Smooth muscle cell (in vitro differentiated cells): ENCODE results near the gene TNFRSF9. TPM values are rescaled to one million over a fixed set of nuclear protein-coding genes. Genes with fewer than 3 reads are reported as not detected.

Source experiments
- DNase-seq: peaks from one replicate; lab custom pipeline; 2025; ENCODE audit not compliant: unreplicated experiment; lab: John Stamatoyannopoulos, UW
- H2AFZ ChIP-seq: fragments of 200-600 bp; sonication (generic); 2 replicates; pipeline ENCODE4 v1.6.0; 2016; ENCODE audit warnings: antibody characterized with exemption, low read depth, mild to moderate bottlenecking
- H3F3A ChIP-seq: fragments of 200-600 bp; sonication (generic); 2 replicates; pipeline ENCODE4 v1.6.0; 2017; ENCODE audit warnings: antibody characterized with exemption, low read depth
- H3K27ac ChIP-seq: fragments of 200-600 bp; sonication (generic); 2 replicates; pipeline ENCODE4 v1.5.1; 2016; ENCODE audit warnings: low read depth, mild to moderate bottlenecking
- H3K27me3 ChIP-seq: fragments of 200-600 bp; sonication (generic); 2 replicates; pipeline ENCODE4 v1.6.1; 2016; ENCODE audit warnings: low read depth, mild to moderate bottlenecking
- H3K36me3 ChIP-seq: fragments of 200-600 bp; sonication (generic); 2 replicates; pipeline ENCODE4 v1.5.1; 2016; ENCODE audit warnings: low read depth
- H3K4me1 ChIP-seq: fragments of 200-600 bp; sonication (generic); 2 replicates; pipeline ENCODE4 v1.5.1; 2016; ENCODE audit warnings: low read depth
- H3K4me2 ChIP-seq: fragments of 200-600 bp; sonication (generic); 2 replicates; pipeline ENCODE4 v1.6.0; 2016; ENCODE audit warnings: mild to moderate bottlenecking
- H3K4me3 ChIP-seq: fragments of 200-600 bp; sonication (generic); 2 replicates; pipeline ENCODE4 v1.5.1; 2016; ENCODE audit warnings: mild to moderate bottlenecking
- H3K79me2 ChIP-seq: fragments of 200-600 bp; sonication (generic); 2 replicates; pipeline ENCODE4 v1.6.0; 2016; ENCODE audit warnings: low read depth, mild to moderate bottlenecking
- H3K9ac ChIP-seq: fragments of 200-600 bp; sonication (generic); 2 replicates; pipeline ENCODE4 v1.6.0; 2016; ENCODE audit warnings: low read depth
- H3K9me3 ChIP-seq: fragments of 200-600 bp; sonication (generic); replicated peaks from 2 replicates; pipeline ENCODE4 v1.5.1; 2016; ENCODE audit warnings: low read depth
- H4K20me1 ChIP-seq: fragments of 200-600 bp; sonication (generic); 2 replicates; pipeline ENCODE4 v1.6.0; 2016; ENCODE audit warnings: low read depth
- CTCF ChIP-seq: fragments of 200-600 bp; sonication (generic); IDR thresholded peaks from 2 replicates; pipeline ENCODE4 v1.5.1; 2017; ENCODE audit warnings: borderline replicate concordance, mild to moderate bottlenecking, antibody characterized with exemption; ENCODE audit not compliant: insufficient read depth, poor library complexity, severe bottlenecking
- WGBS: methylation state at CpG from one replicate; pipeline ENCODE4 v1.1.7; 2016; ENCODE audit warnings: low lambda C conversion rate; 5-methylcytosine and 5-hydroxymethylcytosine counted together
- polyA plus RNA-seq: library from polyadenylated mRNA; unstranded; fragments of >200 nt; fragmentation: Nextera tagmentation; extraction: Ambion mirVana; gene quantifications from 2 replicates; pipeline ENCODE4 v1.2.1, GENCODE V29; 2016
- total RNA-seq: library from RNA; depleted of rRNA; stranded (reverse); fragments of >200 nt; gene quantifications from 2 replicates; pipeline ENCODE4 v1.2.3, GENCODE V29; 2014

Gene TNFRSF9
- total and polyA plus RNA-seq, 2 experiments from 2014 or later = 0.09 to 0.45 TPM

GRCh38 chr1:7915826-7916500 is 24.7 kb downstream of the TNFRSF9 start:
- Histone ChIP-seq H2AFZ (no peak overlapping the region), H3K4me2 (no peak overlapping the region), H3K4me1 (no peaks in the 10 kb centered on the region), H3K27ac (no peak overlapping the region), H3K27me3 (no peaks in the 10 kb centered on the region), H3K79me2 (no peaks in the 10 kb centered on the region), H3K9ac (no peak overlapping the region), H3K36me3 (no peaks in the 10 kb centered on the region), H4K20me1 (no peaks in the 10 kb centered on the region), H3K4me3 (no peak overlapping the region), H3F3A (no peaks in the 10 kb centered on the region), H3K9me3 (no peaks in the 10 kb centered on the region)
- DNase-seq = no peak
- WGBS = 86% methylated on average over 5 of the region's 5 CpGs
- no peak for TF ChIP-seq CTCF

GRCh38 chr1:7912743-7913557 is 27.7 kb downstream of the TNFRSF9 start:
- H3K4me3 ChIP-seq = no peak overlapping the region

GRCh38 chr1:7912145-7912544 is 28.5 kb downstream of the TNFRSF9 start:
- H3F3A ChIP-seq = no peaks in the 10 kb centered on the region
- H3K4me1 ChIP-seq = no peaks in the 10 kb centered on the region
- H3K4me2 ChIP-seq = no peak overlapping the region
- H3K4me3 ChIP-seq = no peak overlapping the region
- no peaks in the 10 kb centered on the region for H3K79me2 ChIP-seq
- DNase-seq = no peak
- H3K27me3 ChIP-seq = no peaks in the 10 kb centered on the region
- H3K36me3 ChIP-seq = no peaks in the 10 kb centered on the region
- H3K9ac ChIP-seq = no peak overlapping the region
- 93% methylated on average over 3 of the region's 3 CpGs for WGBS
- no peaks in the 10 kb centered on the region for H3K9me3 ChIP-seq
- H4K20me1 ChIP-seq = no peaks in the 10 kb centered on the region
- no peak for TF ChIP-seq CTCF
- H3K27ac ChIP-seq = no peak overlapping the region
- H2AFZ ChIP-seq = no peak overlapping the region

More at GRCh38 chr1:7912743-7913557, 27.7 kb downstream of the TNFRSF9 start:
- Histone ChIP-seq H3F3A (no peaks in the 10 kb centered on the region), H3K9me3 (no peaks in the 10 kb centered on the region), H3K27me3 (no peaks in the 10 kb centered on the region), H3K27ac (no peak overlapping the region), H4K20me1 (no peaks in the 10 kb centered on the region), H2AFZ (no peak overlapping the region), H3K79me2 (no peaks in the 10 kb centered on the region), H3K4me2 (no peak overlapping the region), H3K9ac (no peak overlapping the region), H3K36me3 (no peaks in the 10 kb centered on the region), H3K4me1 (no peaks in the 10 kb centered on the region)
- DNase-seq = no peak
- no peak for TF ChIP-seq CTCF
- WGBS = 45% methylated on average over 18 of the region's 18 CpGs
